ENCODE data around the gene PHACTR4.
"Not testable (repeated sequence)": the region's sequence is repeated elsewhere in the genome, so short reads cannot be mapped to it uniquely, and the experiment has no call there.

PHACTR4 gene

GRCh38 chr1:28505406-28506187, 136.1 kb downstream of the PHACTR4 start, which contains the start of gene RCC1:
RCC1 (plus strand) TSS chr1:28506043; CDS start chr1:28529867, 23,824 bp downstream.
- Histone ChIP-seq H3K9ac (ENCODE audit: low read depth, low read length) (peak within 1 kb of the TSS; percentile 100), H3K9me3 (ENCODE audit: insufficient read depth, low read depth, low read length) (peaks cover 4% of the 10 kb centered on the region; the same call in 1 of the 2 replicates), H3K4me1 (ENCODE audit: insufficient read depth, low read length) (peaks cover 11% of the 10 kb centered on the region), H3K36me3 (ENCODE audit: insufficient read depth, low read depth, low read length) (peaks cover 45% of the 10 kb centered on the region), H3K4me3 (ENCODE audit: low read length) (peak within 1 kb of the TSS; percentile 97), H3K27ac (ENCODE audit: low read length) (peak within 1 kb of the TSS; percentile 58), H3K27me3 (ENCODE audit: insufficient read depth, low read length) (no peaks in the 10 kb centered on the region)

DNA sequence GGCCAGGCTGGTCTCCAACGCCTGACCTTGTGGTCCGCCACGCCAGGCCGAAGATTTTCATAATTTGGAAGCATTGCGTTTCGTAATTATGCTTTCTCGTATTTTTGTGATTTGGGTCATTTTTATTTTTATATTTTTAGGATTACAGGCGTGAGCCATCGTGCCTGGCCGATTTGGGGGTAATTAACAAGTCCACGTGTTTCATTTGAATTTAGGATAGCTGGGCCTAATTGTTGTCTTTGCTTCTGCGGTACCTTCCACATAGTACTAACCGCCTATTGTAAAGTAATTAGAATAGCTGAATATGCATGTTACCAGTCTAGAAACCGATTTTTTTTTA, 137.3 kb downstream of the PHACTR4 start:
- H3K27me3 ChIP-seq (ENCODE audit: insufficient read depth, low read length): no peaks in the 10 kb centered on the region
- peak overlapping the region; percentile 100 for H3K9ac ChIP-seq (ENCODE audit: low read depth, low read length)
- H3K9me3 ChIP-seq (ENCODE audit: insufficient read depth, low read depth, low read length): peaks cover 4% of the 10 kb centered on the region; the same call in 1 of the 2 replicates
- peaks cover 55% of the 10 kb centered on the region for H3K36me3 ChIP-seq (ENCODE audit: insufficient read depth, low read depth, low read length)
- H3K4me3 ChIP-seq (ENCODE audit: low read length): peak overlapping the region; percentile 97
- peak overlapping the region; percentile 58 for H3K27ac ChIP-seq (ENCODE audit: low read length)
- peaks cover 11% of the 10 kb centered on the region for H3K4me1 ChIP-seq (ENCODE audit: insufficient read depth, low read length)

DNA sequence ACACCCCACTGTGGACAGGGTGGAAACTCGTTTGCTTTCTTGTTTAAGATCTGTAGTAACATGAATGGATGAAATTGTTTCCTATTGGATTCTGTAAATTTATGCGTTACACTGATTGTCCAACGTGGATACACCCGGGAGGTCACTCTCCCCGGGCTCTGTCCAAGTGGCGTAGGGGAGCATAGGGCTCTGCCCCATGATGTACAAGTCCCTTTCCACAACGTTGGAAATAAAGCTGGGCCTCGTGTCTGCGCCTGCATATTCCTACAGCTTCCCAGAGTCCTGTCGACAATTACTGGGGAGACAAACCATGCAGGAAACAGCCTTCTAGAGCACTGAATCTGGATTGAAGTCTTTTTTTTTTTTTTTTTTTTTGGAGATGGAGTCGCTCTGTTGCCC, 137.7 kb downstream of the PHACTR4 start:
- Histone ChIP-seq H3K27ac (ENCODE audit: low read length) (peak overlapping the region; percentile 58), H3K9me3 (ENCODE audit: insufficient read depth, low read depth, low read length) (peaks cover 4% of the 10 kb centered on the region; the same call in 1 of the 2 replicates), H3K36me3 (ENCODE audit: insufficient read depth, low read depth, low read length) (peaks cover 59% of the 10 kb centered on the region), H3K9ac (ENCODE audit: low read depth, low read length) (peak overlapping the region; percentile 100), H3K4me3 (ENCODE audit: low read length) (peak overlapping the region; percentile 97), H3K27me3 (ENCODE audit: insufficient read depth, low read length) (no peaks in the 10 kb centered on the region), H3K4me1 (ENCODE audit: insufficient read depth, low read length) (peaks cover 11% of the 10 kb centered on the region)

DNA sequence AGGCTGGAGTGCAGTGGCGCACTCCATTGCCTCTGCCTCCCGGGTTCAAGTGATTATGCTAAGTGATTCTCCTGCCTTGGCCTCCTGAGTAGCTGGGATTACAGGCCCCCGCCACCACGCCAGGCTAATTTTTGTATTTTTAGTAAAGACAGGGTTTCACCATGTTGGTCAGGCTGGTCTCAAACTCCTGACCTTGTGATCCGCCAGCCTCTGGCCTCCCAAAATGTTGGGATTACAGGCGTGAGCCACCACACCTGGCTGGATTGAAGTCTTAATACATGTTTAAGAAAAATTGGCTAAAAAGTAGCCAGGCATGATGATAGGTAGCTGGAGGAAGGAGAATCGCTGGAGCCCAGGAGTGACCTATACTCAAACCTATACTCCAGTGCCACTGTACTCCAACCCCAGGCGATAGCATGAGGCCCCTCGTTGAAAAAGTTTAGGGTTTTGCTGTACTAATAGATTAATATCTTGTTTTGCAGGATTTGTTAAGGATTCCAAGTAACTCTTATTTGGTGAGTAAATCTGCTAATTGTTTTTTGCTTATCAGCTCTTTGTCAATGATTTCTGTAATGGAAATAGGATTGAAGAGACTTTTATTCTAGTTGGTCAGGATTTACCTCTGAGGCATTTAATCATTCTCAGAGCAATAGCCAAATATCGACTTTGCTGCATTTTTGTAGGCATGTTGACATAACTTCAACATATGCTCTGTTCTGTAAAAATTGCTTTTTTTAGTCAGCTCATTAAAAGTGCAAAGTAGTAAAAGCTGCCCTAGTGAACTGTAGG, 138.3 kb downstream of the PHACTR4 start:
- peak overlapping the region; percentile 100 for H3K9ac ChIP-seq (ENCODE audit: low read depth, low read length)
- H3K27ac ChIP-seq (ENCODE audit: low read length): peak overlapping the region; percentile 58
- H3K9me3 ChIP-seq (ENCODE audit: insufficient read depth, low read depth, low read length): peaks cover 4% of the 10 kb centered on the region; the same call in 1 of the 2 replicates
- peak overlapping the region; percentile 97 for H3K4me3 ChIP-seq (ENCODE audit: low read length)
- H3K27me3 ChIP-seq (ENCODE audit: insufficient read depth, low read length): no peaks in the 10 kb centered on the region
- H3K4me1 ChIP-seq (ENCODE audit: insufficient read depth, low read length): peaks cover 11% of the 10 kb centered on the region
- H3K36me3 ChIP-seq (ENCODE audit: insufficient read depth, low read depth, low read length): peaks cover 62% of the 10 kb centered on the region

- Histone ChIP-seq H3K27ac (ENCODE audit: low read length) (peak overlapping the region; percentile 58), H3K4me1 (ENCODE audit: insufficient read depth, low read length) (peaks cover 11% of the 10 kb centered on the region), H3K9me3 (ENCODE audit: insufficient read depth, low read depth, low read length) (peaks cover 4% of the 10 kb centered on the region; the same call in 1 of the 2 replicates), H3K27me3 (ENCODE audit: insufficient read depth, low read length) (no peaks in the 10 kb centered on the region), H3K36me3 (ENCODE audit: insufficient read depth, low read depth, low read length) (peaks cover 62% of the 10 kb centered on the region), H3K4me3 (ENCODE audit: low read length) (peak overlapping the region; percentile 97), H3K9ac (ENCODE audit: low read depth, low read length) (peak overlapping the region; percentile 100)
Observed at GRCh38 chr1:28508435-28508754, 138.9 kb downstream of the PHACTR4 start.

DNA sequence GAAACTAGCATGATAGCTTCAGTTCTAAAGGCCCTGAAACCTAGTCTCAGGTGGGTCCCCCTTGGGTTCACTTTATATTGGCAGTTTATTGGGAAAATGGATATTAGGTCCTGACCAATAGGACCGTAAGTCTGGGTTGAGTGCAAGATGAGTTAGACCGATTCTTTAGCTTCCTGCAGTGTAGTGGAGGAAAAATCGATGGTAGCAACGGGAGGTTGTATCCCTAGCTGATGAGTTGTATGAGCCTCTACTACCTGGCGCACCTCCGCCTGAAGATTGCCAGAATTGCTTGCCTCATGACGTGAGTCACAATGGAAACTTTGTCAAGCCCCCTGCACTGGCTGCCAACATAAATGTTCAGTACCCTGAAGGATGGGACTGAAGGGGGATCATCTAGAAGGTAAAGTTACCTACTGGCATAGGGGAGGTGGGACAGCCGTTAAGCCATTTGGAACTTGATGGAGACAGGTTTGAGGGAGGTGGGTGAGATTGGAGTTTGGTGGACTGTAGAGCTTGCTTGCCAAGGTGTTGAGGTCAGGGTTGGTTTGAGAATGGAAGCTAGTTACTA, 140.2 kb downstream of the PHACTR4 start:
- H3K27me3 ChIP-seq (ENCODE audit: insufficient read depth, low read length): no peaks in the 10 kb centered on the region
- peak overlapping the region; percentile 97; the same call in 1 of the 2 replicates for H3K4me3 ChIP-seq (ENCODE audit: low read length)
- peaks cover 62% of the 10 kb centered on the region for H3K36me3 ChIP-seq (ENCODE audit: insufficient read depth, low read depth, low read length)
- H3K27ac ChIP-seq (ENCODE audit: low read length): peak overlapping the region; percentile 58
- H3K9ac ChIP-seq (ENCODE audit: low read depth, low read length): peak overlapping the region; percentile 100
- peaks cover 4% of the 10 kb centered on the region; the same call in 1 of the 2 replicates for H3K9me3 ChIP-seq (ENCODE audit: insufficient read depth, low read depth, low read length)
- peaks cover 11% of the 10 kb centered on the region for H3K4me1 ChIP-seq (ENCODE audit: insufficient read depth, low read length)

DNA sequence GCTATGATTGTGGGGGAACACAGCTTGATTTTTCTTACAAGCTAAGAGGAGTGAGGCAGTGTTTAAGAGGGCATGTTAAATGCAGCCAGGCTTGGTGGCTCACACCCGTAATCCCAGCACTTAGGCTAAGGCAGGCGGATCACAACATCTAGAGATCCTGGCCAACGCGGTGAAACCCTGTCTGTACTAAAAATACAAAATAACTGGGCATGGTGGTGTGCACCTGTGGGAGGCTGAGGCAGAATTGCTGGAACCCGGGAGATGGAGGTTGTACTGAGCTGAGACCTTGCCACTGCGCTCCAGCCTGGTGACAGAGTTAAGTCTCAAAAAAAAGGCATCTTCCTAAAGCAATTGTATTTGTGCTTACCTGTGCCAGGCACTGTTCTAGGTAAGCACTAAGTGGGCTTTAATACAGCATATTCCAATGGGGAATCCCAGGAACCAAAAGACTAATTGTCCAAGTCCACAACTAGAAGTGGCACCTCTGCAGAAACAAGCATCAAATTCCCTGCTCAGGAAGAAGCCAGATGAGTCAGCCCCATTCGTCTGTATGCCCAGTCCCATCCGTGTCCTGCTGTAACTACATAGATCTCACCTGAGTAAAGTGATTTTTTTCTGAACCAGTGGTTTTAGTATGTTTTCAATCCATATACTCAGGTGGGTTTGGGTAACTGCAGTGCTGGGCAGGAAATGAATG, 140.9 kb downstream of the PHACTR4 start:
- H3K4me1 ChIP-seq (ENCODE audit: insufficient read depth, low read length): peaks cover 11% of the 10 kb centered on the region
- H3K9ac ChIP-seq (ENCODE audit: low read depth, low read length): peak overlapping the region; percentile 100
- peak overlapping the region; percentile 97; the same call in 1 of the 2 replicates for H3K4me3 ChIP-seq (ENCODE audit: low read length)
- H3K9me3 ChIP-seq (ENCODE audit: insufficient read depth, low read depth, low read length): peaks cover 4% of the 10 kb centered on the region; the same call in 1 of the 2 replicates
- no peaks in the 10 kb centered on the region for H3K27me3 ChIP-seq (ENCODE audit: insufficient read depth, low read length)
- H3K36me3 ChIP-seq (ENCODE audit: insufficient read depth, low read depth, low read length): peaks cover 62% of the 10 kb centered on the region
- H3K27ac ChIP-seq (ENCODE audit: low read length): peak overlapping the region; percentile 58

DNA sequence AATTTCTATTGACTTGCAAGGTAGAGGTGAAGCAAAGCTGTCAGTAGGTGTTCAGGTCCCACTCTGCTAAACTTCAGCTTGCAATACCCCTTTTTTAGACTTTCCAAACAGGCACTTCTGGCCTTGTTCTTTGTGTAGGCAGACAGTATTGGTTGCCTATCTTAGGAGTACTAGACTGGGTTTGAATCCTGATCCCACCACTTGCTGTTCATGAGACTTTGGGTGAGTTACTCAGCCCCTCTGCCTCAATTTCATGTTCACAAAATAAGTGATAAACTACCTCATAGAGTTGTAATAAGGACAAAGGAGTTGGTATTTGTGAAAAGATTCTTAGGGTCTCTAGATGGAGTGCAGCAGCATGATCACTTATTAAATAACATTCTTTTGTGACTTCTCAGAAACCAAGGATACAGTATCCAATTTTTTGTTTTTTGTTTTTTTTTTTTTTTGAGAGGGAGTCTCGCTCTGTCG, 141.5 kb downstream of the PHACTR4 start:
- Histone ChIP-seq H3K36me3 (ENCODE audit: insufficient read depth, low read depth, low read length) (peaks cover 62% of the 10 kb centered on the region), H3K27me3 (ENCODE audit: insufficient read depth, low read length) (no peaks in the 10 kb centered on the region), H3K4me1 (ENCODE audit: insufficient read depth, low read length) (peaks cover 11% of the 10 kb centered on the region), H3K4me3 (ENCODE audit: low read length) (no peak overlapping the region), H3K27ac (ENCODE audit: low read length) (peak overlapping the region; percentile 16), H3K9ac (ENCODE audit: low read depth, low read length) (peak overlapping the region; percentile 100), H3K9me3 (ENCODE audit: insufficient read depth, low read depth, low read length) (peaks cover 4% of the 10 kb centered on the region; the same call in 1 of the 2 replicates)

- Histone ChIP-seq H3K4me3 (ENCODE audit: low read length) (no peak overlapping the region), H3K9me3 (ENCODE audit: insufficient read depth, low read depth, low read length) (peaks cover under 1% of the 10 kb centered on the region; the same call in 1 of the 2 replicates), H3K27me3 (ENCODE audit: insufficient read depth, low read length) (no peaks in the 10 kb centered on the region), H3K4me1 (ENCODE audit: insufficient read depth, low read length) (peaks cover 11% of the 10 kb centered on the region), H3K36me3 (ENCODE audit: insufficient read depth, low read depth, low read length) (peaks cover 51% of the 10 kb centered on the region), H3K27ac (ENCODE audit: low read length) (no peak overlapping the region), H3K9ac (ENCODE audit: low read depth, low read length) (no peak overlapping the region)
Observed at GRCh38 chr1:28512058-28512611, 142.6 kb downstream of the PHACTR4 start.

DNA sequence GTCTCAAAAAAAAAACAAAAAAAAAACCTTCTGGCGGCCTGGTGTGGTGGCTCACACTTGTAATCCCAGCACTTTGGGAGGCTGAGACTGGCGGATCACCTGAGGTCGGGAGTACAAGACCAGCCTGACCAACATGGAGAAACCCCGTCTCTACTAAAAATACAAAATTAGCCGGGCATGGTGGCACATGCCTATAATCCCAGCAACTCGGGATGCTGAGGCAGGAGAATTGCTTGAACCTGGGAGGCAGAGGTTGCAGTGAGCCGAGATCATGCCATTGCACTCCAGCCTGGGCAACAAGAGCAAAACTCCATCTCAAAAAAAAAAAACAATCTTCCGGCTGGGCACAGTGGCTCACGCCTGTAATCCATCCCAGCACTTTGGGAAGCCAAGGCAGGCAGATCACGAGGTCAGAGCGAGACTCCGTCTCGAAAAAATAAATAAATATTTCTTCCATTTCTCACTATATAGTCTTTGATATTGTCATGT, 144.9 kb downstream of the PHACTR4 start:
- peaks cover 28% of the 10 kb centered on the region for H3K36me3 ChIP-seq (ENCODE audit: insufficient read depth, low read depth, low read length)

More for the DNA sequence above, 144.9 kb downstream of the PHACTR4 start:
- not testable (repeated sequence) for H3K9me3 ChIP-seq (ENCODE audit: insufficient read depth, low read depth, low read length); H3K4me1 ChIP-seq (ENCODE audit: insufficient read depth, low read length); H3K27ac ChIP-seq (ENCODE audit: low read length); H3K27me3 ChIP-seq (ENCODE audit: insufficient read depth, low read length); H3K4me3 ChIP-seq (ENCODE audit: low read length); H3K9ac ChIP-seq (ENCODE audit: low read depth, low read length)

Measured in iPS-20b (cell line).